Heart right ventricle (tissue), 16 donors: ENCODE data around the gene ARHGAP4. TPM values are rescaled to one million over a fixed set of nuclear protein-coding genes. Genes with fewer than 3 reads are reported as not detected.

Source experiments
- ATAC-seq, 8 donors: fragments of 200-7000 bp; cut with Tn5 transposase; one replicate each; pipeline ENCODE4 v1.9.1; 2020; ENCODE audit warnings: mild to moderate bottlenecking in 8 of 8, moderate library complexity in 8 of 8, moderate number of reproducible peaks in 1 of 8
- DNase-seq, 2 donors: peaks; one replicate each; pipeline ENCODE4 v3.0.0-alpha.2; 2020
- H3K27ac ChIP-seq, 10 donors: fragments of 200-600 bp; sonication (generic) in 2 of 10; one replicate each; pipeline versions ENCODE4 v1.5.0 to v1.8.0; 2020 to 2022; ENCODE audit warnings: mild to moderate bottlenecking in 3 of 10
- H3K27me3 ChIP-seq, 7 donors: fragments of 200-600 bp; one replicate each; pipeline ENCODE4 v1.8.0; 2021 to 2022; ENCODE audit warnings: mild to moderate bottlenecking in 2 of 7
- H3K36me3 ChIP-seq, 9 donors: fragments of 200-600 bp; sonication (generic) in 1 of 9; one replicate each; pipeline versions ENCODE4 v1.5.0 to v1.8.0; 2020 to 2022; ENCODE audit warnings: mild to moderate bottlenecking in 2 of 9
- H3K4me1 ChIP-seq, 9 donors: fragments of 200-600 bp; sonication (generic) in 1 of 9; one replicate each; pipeline versions ENCODE4 v1.5.0 to v1.8.0; 2020 to 2022; ENCODE audit warnings: mild to moderate bottlenecking in 4 of 9
- H3K4me3 ChIP-seq, 10 donors: fragments of 200-600 bp; sonication (generic) in 2 of 10; one replicate each; pipeline versions ENCODE4 v1.5.0 to v1.8.0; 2020 to 2022; ENCODE audit warnings: mild to moderate bottlenecking in 7 of 10, moderate library complexity in 2 of 10
- H3K9me3 ChIP-seq, 11 donors: fragments of 200-600 bp in 10 of 11; sonication (generic) in 2 of 11; one replicate each; pipeline versions ENCODE4 v1.5.0 to v1.8.0; 2013 to 2022; ENCODE audit warnings: mild to moderate bottlenecking in 2 of 11, control low read depth in 1 of 11, moderate library complexity in 1 of 11
- CTCF ChIP-seq, 9 donors: fragments of 200-600 bp; sonication (generic) in 2 of 9; IDR thresholded peaks; one replicate each; pipeline versions ENCODE4 v1.5.0 to v1.8.0; 2021 to 2022; ENCODE audit warnings: antibody characterized with exemption in 9 of 9, mild to moderate bottlenecking in 5 of 9, moderate library complexity in 1 of 9
- WGBS, 2 donors: extraction: QIAGEN DNeasy Blood & Tissue Kit; methylation state at CpG; one replicate each; pipeline ENCODE4 v1.1.7; 2013; ENCODE audit warnings: inconsistent platforms in 1 of 2; 5-methylcytosine and 5-hydroxymethylcytosine counted together
- intact Hi-C, 10 donors: fragments of 100-400 bp; cut with DNase I; formaldehyde crosslinking; loops; one replicate each; pipeline versions ENCODE4 v1.11.1 to v1.14.2; 2022
- polyA plus RNA-seq, 2 donors: library from polyadenylated mRNA; stranded (reverse); fragments of 200-250 nt; gene quantifications; one replicate each; pipeline ENCODE4 v1.2.3, GENCODE V29; 2013
- total RNA-seq, 10 donors: library from RNA; stranded (reverse); fragmentation: NEBNext Ultra II Directional in 3 of 10; extraction: Animal tissue kit (Norgen Biotek cat#: 25700) in 3 of 10; gene quantifications; one replicate each; pipeline versions ENCODE4 v1.2.1 to v1.2.4, GENCODE V29; 2021 to 2023
- donor health status: Arrhythmogenic right ventricular cardiomyopathy.
- donor health status: ischemic (EF 13 %, LVEDD 7.1; RV severe dilation, severe dysfunction).
- donor health status: healthy with polysubstance abuse.
- donor health status: DM: no; HTN: yes; CAD: no.
- donor health status: DM: no; HTN: no; CAD: no.
- donor health status: ischemic (EF 25% LVEDD 6.9; RV normal size, moderate dysfunction).
- donor health status: ischemic (EF 25% LVEDD 5.7; RV mildly dilated, moderate dysfunction).
- donor health status: healthy.
- donor health status: DM: yes; HTN: yes; CAD: no.
- donor health status: Ischemic cardiomyopathy.
- donor health status: ischemic (EF 35%, LVEDD 5.7; RV mildly dilated, moderate dysfunction).
- donor health status: nonischemic (EF 11% LVEDD 7.7; RV severe dilation, severe dysfunction).
- donor health status: DM: yes; HTN: yes; CAD: no.
- donor health status: PGD.
- donor health status: ischemic (EF 29% LVEDD 5.4; RV normal size, mild dysfunction).
- donor health status: nonischemic (EF 23%, LVEDD 6.1; RV moderate dilation, normal function).

ARHGAP4 gene
- total and polyA plus RNA-seq, 12 donors, result 5.5 to 65.5 (median 9.3) TPM

- no peaks in the 10 kb centered on the region for H3K4me1 ChIP-seq
- H3K27me3 ChIP-seq, result peaks cover 0 to 67% (median 0%) of the 10 kb centered on the region in 7 donors
- no peaks in the 10 kb centered on the region for H3K9me3 ChIP-seq
- intact Hi-C loops, result no loop called here
- H3K4me3 ChIP-seq, result no peak overlapping the region
- 84 to 91% methylated on average over 17 to 31 of the region's 31 CpGs for WGBS, 2 donors
- no peak overlapping the region for H3K27ac ChIP-seq
- TF ChIP-seq CTCF (IDR thresholded peaks at IDR 0.05), result no peak
- no peak for ATAC-seq
- H3K36me3 ChIP-seq, result no peaks in the 10 kb centered on the region
- DNase-seq, result no peak
Measured at GRCh38 chrX:153869473-153870287, 56.4 kb downstream of the ARHGAP4 start.

- H3K4me3 ChIP-seq, result no peak overlapping the region
- H3K27me3 ChIP-seq, result peaks cover 0 to 67% (median 0%) of the 10 kb centered on the region in 7 donors
- intact Hi-C loops, result no loop called here
- TF ChIP-seq CTCF (IDR thresholded peaks at IDR 0.05), result no peak
- no peak for ATAC-seq
- H3K9me3 ChIP-seq, result no peaks in the 10 kb centered on the region
- no peak overlapping the region for H3K27ac ChIP-seq
- H3K36me3 ChIP-seq, result no peaks in the 10 kb centered on the region
- 89 to 92% methylated on average over 23 to 26 of the region's 26 CpGs for WGBS, 2 donors
- DNase-seq, result no peak
- H3K4me1 ChIP-seq, result no peaks in the 10 kb centered on the region
Measured at GRCh38 chrX:153868576-153869472, 57.2 kb downstream of the ARHGAP4 start.

- Histone ChIP-seq H3K4me3 (no peak overlapping the region), H3K36me3 (no peaks in the 10 kb centered on the region), H3K27me3 (peaks cover 0 to 66% (median 0%) of the 10 kb centered on the region in 7 donors), H3K9me3 (no peaks in the 10 kb centered on the region), H3K27ac (no peak overlapping the region), H3K4me1 (no peaks in the 10 kb centered on the region)
- ATAC-seq (no peak), DNase-seq (no peak)
- no peak for TF ChIP-seq CTCF (IDR thresholded peaks at IDR 0.05)
- intact Hi-C loops, result no loop called here
- whole genome bisulfite sequencing, 2 donors, result 88 to 92% methylated on average over 12 to 13 of the region's 13 CpGs
Measured at GRCh38 chrX:153867671-153868070, 58.4 kb downstream of the ARHGAP4 start.

- H3K27me3 ChIP-seq, result peaks cover 0 to 66% (median 0%) of the 10 kb centered on the region in 7 donors
- H3K4me3 ChIP-seq, result no peak overlapping the region
- no peaks in the 10 kb centered on the region for H3K36me3 ChIP-seq
- intact Hi-C loops, result no loop called here
- H3K4me1 ChIP-seq, result no peaks in the 10 kb centered on the region
- DNase-seq (no peak), ATAC-seq (no peak)
- H3K9me3 ChIP-seq, result no peaks in the 10 kb centered on the region
- TF ChIP-seq CTCF (IDR thresholded peaks at IDR 0.05), result no peak
- 88 to 92% methylated on average over 9 of the region's 9 CpGs for WGBS, 2 donors
- H3K27ac ChIP-seq, result no peak overlapping the region
Measured at GRCh38 chrX:153867139-153867538, 58.9 kb downstream of the ARHGAP4 start.
